Cerebellar cortex (tissue), 1 donor: Measurements from ENCODE around the gene METTL17.
"Not testable (repeated sequence)": the region's sequence is repeated elsewhere in the genome, so short reads cannot be mapped to it uniquely, and the experiment has no call there.

Experiments used
- DNase-seq: peaks from one replicate; pipeline ENCODE4 v3.0.0-alpha.2; 2015; ENCODE audit warnings: low spot score

Gene METTL17, protein sequence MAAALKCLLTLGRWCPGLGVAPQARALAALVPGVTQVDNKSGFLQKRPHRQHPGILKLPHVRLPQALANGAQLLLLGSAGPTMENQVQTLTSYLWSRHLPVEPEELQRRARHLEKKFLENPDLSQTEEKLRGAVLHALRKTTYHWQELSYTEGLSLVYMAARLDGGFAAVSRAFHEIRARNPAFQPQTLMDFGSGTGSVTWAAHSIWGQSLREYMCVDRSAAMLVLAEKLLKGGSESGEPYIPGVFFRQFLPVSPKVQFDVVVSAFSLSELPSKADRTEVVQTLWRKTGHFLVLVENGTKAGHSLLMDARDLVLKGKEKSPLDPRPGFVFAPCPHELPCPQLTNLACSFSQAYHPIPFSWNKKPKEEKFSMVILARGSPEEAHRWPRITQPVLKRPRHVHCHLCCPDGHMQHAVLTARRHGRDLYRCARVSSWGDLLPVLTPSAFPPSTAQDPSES

DNA sequence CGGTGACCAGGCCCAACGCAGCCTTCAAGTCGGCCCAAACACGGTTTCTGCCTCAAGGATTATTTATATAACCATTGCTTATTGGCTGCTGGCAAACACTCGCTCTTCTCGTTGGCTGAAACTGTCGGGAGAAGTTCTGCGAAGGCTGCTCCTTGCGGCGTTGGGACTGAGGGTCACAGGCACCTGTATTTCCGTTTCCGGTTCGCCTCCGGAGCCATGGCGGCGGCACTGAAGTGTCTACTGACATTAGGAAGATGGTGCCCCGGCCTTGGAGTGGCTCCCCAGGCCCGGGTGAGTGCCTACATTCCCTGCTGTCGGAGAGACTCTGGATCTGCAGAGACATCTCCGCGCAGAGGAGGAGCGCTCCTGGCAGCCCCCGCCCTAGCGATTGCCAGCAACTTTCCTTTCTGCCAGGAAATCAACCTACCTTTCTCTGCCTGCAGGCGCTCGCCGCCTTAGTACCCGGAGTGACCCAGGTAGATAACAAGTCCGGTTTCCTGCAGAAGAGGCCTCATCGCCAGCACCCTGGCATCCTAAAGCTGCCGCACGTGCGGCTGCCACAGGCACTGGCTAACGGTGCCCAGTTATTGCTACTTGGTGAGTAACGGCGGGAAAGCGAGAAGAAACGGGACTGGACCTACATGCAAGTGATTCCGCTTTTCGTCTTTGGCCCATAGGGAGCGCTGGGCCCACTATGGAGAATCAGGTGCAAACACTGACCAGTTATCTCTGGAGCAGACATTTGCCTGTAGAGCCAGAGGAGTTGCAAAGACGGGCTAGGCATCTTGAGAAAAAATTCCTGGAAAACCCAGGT, at the start of gene METTL17:
METTL17 (plus strand) TSS at position 194 of the 814 bp plus-strand sequence; CDS start at position 217, 23 bp downstream.
- DNase-seq = peak; percentile 99

DNA sequence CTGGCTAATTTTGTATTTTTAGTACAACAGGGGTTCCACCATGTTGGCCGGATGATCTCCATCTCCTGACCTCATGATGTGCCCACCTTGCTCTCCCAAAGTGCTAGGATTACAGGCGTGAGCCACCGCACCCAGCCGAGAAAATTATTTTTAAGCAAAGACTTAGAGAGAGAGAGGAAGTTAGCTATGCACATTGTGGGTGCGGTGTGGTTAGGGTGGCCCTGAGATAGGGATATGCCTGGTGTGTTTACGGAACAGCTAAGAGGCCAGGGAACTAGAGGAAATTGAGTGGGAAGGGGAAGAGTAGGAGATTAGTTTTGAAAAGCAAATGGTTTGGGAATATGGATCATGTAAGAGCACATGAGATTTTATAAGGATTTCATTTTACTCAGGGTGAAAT, 44.6 kb upstream of the METTL17 start:
- not testable (repeated sequence) for DNase-seq

DNA sequence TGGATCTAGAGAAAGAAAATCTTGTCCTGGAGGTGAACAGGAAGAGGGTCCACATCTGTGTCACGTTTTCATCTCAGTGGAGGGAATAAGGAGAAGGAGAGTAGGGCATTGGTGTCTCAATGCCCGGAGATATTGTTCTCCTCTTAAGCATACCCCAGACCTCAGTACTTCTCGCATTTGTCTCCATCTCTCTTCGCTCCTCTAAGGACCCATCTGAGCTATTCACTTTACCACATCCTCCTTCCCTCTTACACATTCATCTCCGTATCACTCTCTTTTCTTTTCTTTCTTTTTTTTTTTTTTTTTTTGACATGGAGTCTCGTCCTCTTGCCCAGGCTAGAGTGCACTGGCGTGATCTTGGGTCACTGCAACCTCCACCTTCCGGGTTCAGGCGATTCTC, 43.1 kb upstream of the METTL17 start:
- not testable (repeated sequence) for DNase-seq

DNA sequence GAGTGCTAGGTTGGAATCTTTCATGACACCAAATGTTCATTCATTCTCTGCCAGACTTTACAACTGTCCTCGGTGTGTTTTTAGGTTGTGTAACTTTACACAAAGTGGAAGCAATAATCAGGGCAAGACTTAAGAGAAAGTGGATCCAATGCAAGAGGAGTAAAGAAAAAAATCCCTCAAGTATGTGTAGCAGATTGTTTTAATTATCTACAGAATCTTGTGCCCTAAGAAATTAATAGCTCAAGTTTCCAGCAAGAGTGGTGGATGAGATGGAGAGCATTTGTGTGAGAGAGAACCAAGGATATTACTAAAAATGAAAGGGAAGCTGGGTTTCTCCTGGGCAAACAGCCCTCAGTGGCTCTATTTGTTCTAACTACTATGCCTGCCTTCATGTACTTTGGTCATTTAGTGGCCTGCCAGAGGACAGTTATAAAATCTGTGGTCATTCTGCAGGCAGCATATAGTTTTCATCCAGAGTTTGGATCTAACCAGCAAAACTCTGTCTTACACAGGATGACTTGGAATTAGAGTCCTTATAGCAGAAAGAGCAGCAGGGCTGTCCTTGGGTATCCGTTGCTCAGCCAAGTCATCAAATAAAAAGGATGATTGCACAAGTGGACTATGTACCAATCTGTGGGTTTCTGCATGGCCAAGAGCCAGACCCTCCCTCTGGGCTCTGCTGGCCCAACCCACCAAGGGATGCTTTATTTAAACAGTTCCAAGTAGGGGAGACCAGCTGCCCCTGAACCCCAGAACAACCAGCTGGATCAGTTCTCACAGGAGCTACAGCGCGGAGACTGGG, 34.8 kb upstream of the METTL17 start, which contains the start of gene RNASE2:
RNASE2 (plus strand) TSS at position 752 of the 802 bp plus-strand sequence. CDS start 285 bp downstream, outside the sequence.
- DNase-seq = not testable (repeated sequence)

DNA sequence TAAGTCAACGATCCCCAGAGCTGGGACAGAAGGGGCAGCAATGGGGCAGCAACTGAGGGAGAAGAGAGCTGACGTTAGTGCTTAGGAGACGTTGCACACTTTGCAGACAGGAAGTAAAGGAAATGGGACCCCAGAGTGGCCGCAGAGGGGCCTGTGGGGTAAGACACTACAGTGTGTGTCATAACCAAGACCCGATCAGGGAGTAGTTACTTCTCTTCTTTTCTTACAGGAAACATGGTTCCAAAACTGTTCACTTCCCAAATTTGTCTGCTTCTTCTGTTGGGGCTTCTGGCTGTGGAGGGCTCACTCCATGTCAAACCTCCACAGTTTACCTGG, 34.3 kb upstream of the METTL17 start:
- not testable (repeated sequence) for DNase-seq

DNA sequence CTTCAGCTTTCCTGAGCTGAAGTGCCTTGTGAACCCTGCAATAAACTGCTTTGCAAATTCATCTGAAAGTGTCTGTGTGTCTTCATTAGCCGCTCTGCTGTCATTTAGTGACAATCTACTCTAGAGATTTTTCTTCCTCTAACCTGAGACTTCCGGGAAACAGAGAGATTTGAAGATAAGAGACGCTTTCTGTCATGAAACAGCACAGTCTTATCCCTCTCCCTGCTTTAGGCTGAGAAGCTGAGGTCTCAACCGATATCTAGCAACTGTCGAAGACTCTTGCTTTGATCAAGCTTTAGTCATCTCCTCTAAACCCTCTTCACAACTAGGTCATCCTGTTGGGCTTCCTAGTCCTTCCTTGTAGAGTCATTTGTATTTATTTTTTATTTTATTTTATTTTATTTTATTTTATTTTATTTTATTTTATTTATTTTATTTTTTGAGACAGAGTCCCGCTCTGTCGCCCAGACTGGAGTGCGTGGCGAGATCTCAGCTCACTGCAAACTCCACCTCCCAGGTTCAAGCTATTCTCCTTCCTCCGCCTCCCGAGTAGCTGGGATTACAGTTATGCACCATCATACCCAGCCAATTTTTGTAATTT, 33.3 kb upstream of the METTL17 start:
- DNase-seq = no peak

DNA sequence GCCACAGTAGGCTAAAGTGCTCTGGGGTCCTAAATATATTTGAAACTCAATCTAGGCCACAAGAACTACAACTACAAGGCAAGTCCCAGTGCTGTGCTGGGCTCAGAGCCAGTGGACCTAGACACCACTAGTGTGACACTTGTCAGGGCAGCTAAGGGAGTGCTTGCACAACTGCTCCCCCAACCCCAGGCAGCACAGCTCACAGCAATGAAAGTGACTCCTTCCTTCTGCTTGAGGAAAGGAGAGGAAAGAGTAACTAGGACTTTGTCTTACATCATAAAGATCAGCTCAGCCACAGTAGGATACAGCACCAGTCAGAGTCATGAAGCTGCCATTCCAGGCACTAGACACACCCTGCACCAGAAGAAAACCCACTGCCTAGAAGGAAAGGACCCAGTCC, 30.8 kb upstream of the METTL17 start:
- DNase-seq = not testable (repeated sequence)

DNA sequence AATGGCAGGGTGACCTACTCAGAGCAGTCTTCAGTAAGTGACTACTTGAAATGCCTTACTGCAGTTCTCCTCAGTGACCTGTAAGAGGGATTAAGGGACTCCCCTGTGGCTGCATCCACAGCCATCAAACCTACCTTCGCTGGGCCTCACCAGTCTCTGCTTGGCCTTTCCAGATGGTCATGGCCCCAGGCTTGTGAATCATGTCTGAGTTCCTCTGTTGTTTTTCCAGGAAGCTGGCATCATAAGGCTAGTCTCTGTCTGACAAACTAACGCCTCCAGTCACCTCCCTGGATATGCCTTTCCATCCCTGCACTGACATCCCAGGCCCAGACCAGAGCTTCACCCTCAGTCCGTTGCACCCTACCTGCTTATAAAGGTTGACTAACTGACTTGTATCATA, 20.4 kb upstream of the METTL17 start:
- DNase-seq = no peak

DNA sequence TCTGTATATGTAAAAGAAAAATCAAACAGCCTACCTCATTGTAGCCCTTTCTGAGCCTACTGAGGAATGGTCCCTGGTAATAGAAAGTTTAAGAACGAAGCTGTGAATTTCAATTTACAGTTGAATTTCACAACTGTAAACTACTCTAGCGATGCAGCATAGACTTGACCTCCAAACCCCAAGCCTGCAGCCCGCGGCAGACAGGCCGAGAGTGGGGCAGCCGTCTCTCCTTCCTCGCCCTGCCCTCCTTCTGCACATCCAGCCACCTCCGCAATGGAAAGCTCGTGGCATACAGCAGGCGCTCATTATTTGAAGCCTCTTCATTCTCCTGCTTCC, 19.2 kb upstream of the METTL17 start:
- DNase-seq = no peak

DNA sequence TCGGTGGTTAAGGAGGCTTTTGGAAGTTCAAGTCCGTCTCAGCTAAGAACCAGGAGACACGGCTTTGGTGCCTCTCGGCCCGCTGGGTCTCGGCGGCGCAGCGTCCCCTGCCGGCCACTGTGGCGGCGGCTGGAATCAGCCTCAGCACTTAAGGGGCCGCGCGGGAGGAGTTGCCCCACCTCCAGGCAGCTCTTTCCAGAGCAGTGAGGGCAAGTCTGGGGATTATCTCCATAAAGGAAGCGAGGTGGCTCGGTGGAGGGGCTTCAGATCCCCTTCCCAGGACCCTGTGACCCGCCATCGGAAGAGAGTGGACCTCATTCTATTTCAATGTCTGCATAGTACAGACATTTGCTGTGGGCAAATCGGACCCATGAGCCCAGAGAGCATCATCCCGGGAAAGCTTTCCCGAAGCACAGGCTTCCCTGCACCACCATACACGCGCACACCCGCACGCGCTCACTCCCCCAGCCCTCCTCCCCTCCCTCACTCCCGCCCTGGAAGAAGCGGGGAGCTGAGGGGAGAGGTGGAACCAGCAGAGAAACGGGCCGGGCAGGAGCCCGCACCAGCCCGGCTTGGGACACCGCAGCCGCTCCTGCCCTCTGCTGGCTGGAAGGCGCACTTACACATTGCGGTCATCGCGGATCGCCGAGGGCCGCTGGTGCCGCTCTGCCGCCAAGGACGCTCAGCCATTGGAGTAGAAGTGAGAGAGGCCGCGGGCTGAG, 18.6 kb upstream of the METTL17 start:
- DNase-seq = peak; percentile 81

DNA sequence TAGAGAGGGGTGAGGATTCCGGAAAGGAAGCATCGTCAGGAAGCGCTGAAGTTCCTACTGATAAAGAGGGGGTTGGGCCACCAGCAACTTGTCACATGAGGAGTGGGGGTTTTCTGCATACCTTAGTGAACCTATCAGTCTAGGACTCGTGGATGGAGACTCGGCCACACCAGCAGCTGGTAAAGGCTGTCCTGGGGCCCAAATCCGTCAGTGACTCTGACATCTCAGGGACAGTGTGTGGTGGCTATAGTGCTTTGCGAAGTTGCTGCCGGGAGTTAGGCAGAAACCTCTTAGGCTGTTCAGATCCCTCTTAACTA, 18.1 kb upstream of the METTL17 start:
- no peak for DNase-seq

DNA sequence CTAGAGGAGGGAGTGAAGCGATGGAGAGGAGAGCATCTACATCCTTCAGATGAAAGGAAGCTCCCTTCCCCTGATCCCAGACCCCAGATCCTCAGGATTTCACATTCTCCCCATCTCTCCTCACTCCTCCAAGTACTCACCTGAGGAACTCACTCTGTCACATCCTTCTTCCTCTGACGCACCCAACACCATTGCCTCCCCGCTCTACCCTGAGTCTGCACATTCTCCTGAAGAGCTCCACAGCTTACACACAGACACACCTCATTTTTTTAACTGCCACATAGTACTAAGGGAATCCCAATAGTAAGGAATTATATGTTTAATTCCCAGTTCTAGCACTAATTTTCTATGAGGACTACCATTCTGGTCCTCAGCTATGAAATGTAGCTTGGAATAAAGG, 16.3 kb upstream of the METTL17 start:
- no peak for DNase-seq

DNA sequence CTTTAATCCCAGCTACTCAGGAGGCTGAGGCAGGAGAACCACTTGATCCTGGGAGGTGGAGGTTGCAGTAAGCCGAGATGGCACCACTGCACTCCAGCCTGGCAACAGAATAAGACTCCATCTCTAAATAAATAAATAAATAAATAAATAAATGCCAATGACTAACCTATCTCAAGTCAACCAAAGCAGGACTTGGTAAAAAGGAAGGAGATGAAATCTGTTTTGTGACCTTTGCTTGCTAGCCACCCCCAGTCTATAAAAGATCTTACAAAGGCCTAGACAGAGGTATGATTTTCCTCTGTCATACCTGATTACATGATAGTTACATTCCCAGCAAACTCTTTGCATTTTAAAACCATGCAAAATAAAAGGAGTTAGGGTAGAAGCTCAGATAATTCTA, 13.5 kb upstream of the METTL17 start:
- DNase-seq = no peak

DNA sequence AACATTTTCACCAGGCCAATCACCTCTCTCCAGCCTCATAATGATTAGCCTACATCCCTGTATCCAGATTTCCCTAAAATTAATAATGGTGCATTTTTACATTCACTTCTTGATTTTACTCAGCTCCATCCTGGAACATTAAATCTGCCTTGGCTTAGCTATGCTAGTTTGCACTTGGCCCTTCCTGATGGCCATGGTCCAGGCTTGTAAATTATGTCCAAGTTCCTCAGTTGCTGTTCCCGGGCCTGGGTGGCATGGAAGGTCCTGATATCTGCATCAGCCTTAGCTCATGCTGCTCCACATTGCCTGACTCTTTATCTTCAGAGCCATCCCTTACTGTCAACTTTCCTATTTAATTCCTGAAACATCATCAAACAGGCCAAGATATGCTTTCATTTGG, 11.1 kb upstream of the METTL17 start:
- no peak for DNase-seq

DNA sequence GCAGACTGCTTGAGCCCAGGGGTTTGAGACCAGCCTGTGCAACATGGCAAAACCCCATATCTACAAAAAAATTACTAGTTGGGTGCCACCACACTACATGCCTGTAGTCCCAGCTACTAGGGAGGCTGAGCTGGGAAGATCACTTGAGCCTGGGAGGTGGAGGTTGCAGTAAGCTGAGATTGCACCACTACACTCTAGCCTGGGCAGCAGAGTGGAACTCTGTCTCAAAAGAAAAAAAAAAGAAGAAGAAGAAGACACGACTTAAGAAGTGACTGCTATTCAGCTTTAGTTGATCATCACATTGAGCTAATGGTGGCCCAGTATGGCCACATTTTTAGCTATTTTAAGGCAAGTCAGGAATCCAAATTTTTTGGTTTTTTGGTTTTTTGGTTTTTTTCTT, 8.9 kb upstream of the METTL17 start:
- DNase-seq = no peak

DNA sequence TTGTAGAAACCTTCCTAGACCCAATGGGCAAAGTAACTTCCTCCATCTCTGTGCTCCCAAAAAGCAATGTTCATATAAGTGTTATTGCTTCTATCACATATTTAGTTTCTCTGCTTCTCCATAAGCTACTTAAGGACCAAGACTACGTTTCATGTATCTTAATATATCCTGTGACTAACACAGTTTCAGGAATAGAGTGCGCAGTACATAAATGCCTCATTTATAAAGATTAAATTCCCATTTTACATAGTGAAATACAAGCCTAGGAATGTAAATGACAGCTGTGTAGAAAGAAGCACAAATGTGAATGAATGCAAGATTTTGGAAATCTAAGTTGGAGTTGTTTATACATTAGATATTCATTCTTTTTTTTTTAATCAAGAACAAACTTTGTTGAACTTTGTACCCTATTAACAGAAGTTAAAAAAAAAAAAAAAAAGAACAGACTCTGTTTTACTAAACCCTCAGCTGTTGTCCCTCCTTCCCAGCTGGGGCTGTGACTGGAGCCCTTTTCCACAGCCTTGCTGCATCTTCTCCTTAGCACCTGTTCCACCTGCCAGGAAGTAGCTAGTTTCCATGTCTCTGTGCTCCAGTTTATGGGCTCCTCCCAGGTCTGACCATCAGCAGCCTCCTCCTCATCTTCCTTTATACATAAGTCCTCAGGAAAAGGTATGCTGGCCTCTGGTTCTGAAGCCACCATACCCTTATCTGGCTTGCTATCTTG, 7.0 kb upstream of the METTL17 start:
- DNase-seq = no peak

DNA sequence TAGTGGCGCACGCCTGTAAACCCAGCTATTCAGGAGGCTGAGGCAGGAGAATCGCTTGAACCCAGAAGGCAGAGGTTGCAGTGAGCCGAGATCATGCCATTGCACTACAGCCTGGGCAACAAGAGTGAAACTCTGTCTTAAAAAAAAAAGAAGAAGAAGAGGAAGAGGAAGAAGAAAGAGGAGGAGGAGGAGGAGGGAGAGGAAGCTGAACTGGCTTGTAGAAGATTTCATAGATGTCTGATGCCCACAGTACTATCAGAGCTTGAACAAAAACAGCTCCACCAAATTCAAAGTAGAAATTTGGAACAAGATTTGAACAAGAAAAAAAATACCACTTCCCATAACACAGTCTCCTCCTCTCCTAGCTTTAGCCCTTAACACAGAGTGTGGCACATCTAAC, 4.1 kb upstream of the METTL17 start:
- not testable (repeated sequence) for DNase-seq

DNA sequence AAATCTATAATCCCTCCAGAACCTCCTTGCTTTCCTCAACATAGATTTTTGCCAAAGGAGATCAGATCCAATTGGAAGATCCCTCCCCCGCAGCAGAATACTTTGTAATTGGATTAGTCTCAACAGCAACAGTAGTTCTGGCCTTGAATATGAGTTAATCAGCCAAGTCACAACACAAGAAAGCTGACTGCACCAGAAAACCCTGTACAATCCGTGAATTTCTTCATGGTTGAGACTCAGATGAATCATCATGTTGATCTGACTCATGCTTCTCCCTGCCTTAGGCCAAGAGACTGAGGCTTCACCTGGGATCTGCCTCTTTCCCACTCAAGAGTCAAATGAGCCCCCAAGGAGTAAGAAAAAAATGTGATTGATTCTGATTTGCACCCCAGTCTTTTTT, 3.0 kb upstream of the METTL17 start:
- DNase-seq = no peak

DNA sequence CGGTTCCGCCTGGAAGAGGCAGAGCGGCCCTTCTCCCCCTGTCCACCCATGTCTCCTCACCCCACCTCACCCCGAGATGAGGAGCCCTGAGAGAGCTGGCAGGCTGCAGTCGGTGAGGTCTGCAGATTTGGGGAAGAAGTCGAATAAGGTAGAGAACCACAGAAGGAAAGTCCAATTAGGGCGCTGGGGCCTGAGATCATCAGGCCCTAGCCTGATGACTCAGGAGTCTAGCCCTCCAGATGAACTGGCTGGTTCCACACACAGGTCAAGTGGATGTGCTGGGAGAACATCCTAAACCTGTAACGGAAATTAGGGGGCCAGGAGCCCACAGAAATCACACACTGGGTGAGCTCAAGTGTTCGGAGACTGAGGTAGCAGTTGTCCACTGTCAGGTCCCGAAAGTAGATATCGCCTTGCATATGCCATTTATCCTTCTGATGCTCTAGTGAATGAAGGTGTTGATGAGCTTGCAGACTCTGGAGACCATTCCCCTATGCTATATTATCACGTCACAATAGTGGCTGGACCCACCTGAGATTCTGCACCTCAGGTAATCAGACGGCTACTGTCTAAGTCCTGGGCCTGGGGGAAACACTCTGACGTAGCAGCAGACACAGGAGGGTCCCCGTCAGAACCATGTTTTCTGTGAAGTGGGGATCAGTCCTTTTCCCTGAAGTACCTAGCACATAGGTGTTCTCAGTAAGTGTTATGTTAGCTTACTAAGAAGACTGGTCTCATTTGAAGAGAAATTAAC, 886 bp upstream of the METTL17 start:
- no peak for DNase-seq

DNA sequence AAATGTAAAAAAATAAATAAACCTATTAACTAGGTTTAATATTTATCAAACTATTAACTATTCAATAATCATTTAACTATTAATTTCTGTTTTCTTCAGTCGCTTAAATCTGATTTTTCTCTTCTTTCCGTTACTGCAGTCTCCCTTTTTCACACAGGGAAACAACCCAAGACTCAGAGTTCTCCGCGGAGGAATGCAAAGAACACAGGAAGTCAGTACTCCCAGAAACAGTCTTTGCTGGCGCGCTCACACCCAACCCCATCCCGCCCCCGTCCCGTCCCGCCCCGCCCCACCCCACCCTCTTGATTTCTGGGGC, 351 bp upstream of the METTL17 start:
- no peak for DNase-seq
